GM12892 (cell line): ENCODE measurements around the gene CAMKK1.

Source experiments
- DNase-seq: peaks from one replicate; pipeline ENCODE4 v3.0.0; 2011; ENCODE audit not compliant: insufficient read length
- FAIRE-seq: peaks from 2 replicates; lab custom pipeline; 2011; peaks lifted over from hg19 to GRCh38; lab: Jason Lieb, UNC
- POLR2A ChIP-seq: IDR thresholded peaks from 2 replicates; pipeline ENCODE4 v1.6.1; 2011; ENCODE audit warnings: low read depth, low read length, control low read depth
- POLR2AphosphoS5 ChIP-seq: IDR thresholded peaks from 2 replicates; pipeline ENCODE4 v1.6.1; 2011; ENCODE audit warnings: low read depth, low read length, control low read depth
- TAF1 ChIP-seq: IDR thresholded peaks from 2 replicates; pipeline ENCODE4 v1.6.1; 2011; ENCODE audit warnings: low read depth, mild to moderate bottlenecking, control low read depth, low read length, borderline replicate concordance

Gene CAMKK1

DNA sequence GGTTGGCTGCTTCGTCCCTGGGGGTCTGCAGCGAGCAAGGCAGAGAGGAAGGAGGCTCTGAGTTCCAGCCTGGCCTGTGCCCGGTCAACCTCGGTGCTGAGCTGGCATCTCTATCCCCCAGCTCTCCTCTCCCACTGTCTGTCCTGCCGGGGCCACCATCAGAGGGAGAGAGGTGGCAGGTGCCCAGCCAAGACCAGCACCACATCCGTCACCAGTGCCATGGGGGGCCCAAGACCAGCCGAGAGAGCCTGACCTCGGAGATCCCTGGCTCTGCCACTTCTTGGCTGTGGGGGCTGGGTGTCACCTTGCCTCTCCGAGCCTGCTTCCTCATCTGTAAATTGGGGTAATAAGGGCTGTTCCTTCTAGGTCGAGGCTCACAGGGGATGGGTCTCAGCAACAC lies 24.0 kb upstream of the CAMKK1 start:
- peak; percentile 30 for FAIRE-seq
- TF ChIP-seq POLR2AphosphoS5 = no peak
- no peak for TF ChIP-seq TAF1
- no peak for TF ChIP-seq POLR2A
- DNase-seq = no peak

DNA sequence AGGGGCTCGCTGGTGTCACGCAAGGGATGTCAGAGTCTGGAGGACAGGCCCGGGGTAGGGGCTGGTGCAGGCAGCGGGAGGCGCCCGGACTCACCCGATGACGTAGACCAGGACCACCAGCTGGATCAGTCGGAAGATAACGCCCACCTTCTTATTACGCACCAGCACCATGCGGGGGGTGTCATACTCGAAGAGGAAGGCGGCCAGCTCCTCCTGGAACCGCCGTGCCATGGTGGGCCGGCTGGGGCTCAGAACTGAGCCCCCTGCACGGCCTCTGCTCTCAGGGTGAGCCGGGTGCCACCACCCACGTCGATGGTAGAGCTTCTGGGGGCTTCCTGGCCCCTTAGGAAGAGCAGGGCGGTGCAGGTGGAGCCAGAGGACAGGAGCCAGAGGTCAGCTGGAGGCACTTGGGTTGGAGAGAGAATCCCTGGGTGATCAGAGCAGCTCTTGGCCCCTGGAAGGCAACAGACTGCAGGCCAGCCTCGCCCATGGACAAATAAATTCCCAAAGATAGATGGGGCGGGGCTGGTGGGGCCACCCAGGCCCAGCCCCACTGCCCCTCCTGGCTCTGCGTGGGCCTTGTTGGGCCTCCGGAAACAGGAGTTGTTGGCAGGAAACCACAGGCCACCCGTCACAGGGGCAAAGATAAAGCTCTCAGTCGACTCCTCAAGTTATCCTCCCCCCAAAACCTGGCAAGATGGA lies 23.3 kb upstream of the CAMKK1 start, which contains the start of gene P2RX1:
Gene P2RX1 (minus strand): TSS at position 471 of the 702 bp plus-strand sequence. CDS start 240 bp downstream, at position 231.
- FAIRE-seq (peak; percentile 77), DNase-seq (no peak)
- TF ChIP-seq POLR2AphosphoS5 = no peak
- TF ChIP-seq POLR2A = no peak
- TF ChIP-seq TAF1 = no peak

DNA sequence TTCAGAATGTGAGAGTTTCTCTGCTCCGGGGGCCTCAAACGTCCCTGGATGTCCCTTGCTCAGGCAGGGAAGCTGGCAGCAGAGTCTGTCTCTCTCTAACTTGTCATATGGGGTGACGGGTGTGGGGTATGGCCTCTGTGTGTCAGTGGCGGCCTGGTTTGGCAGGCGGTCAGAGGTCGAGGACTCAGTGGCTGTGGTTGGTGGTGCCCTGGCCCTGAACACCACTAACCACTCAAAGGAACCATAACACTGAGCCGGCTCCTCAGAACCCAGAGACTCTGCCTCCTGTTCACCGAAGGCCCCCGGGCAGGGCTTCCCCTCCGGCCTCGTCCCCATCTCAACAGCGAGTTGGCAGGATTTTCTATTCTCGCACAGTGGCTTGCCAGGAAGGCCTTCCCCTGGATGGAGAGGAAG lies 22.7 kb upstream of the CAMKK1 start:
- FAIRE-seq (peak; percentile 83), DNase-seq (no peak)
- TF ChIP-seq POLR2A (no peak), POLR2AphosphoS5 (no peak), TAF1 (no peak)

DNA sequence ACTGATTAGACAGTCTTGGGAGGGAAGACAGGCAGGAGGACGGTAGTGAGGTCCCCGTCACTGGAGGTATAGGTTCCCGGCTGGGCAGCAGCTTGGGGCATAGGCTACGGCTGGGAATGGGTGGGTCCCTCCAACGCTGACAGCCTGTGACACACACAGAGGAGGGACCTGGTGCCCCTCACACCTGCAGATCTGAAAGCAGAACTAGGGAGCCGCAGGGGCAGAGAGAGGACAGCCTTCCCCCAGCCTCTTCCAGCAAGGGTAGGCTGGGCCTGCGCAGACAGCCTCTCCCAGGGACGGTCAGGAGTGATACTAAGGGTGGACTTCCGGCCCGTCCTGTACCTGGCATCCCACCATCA lies 21.4 kb upstream of the CAMKK1 start:
- TF ChIP-seq TAF1 = no peak

DNA sequence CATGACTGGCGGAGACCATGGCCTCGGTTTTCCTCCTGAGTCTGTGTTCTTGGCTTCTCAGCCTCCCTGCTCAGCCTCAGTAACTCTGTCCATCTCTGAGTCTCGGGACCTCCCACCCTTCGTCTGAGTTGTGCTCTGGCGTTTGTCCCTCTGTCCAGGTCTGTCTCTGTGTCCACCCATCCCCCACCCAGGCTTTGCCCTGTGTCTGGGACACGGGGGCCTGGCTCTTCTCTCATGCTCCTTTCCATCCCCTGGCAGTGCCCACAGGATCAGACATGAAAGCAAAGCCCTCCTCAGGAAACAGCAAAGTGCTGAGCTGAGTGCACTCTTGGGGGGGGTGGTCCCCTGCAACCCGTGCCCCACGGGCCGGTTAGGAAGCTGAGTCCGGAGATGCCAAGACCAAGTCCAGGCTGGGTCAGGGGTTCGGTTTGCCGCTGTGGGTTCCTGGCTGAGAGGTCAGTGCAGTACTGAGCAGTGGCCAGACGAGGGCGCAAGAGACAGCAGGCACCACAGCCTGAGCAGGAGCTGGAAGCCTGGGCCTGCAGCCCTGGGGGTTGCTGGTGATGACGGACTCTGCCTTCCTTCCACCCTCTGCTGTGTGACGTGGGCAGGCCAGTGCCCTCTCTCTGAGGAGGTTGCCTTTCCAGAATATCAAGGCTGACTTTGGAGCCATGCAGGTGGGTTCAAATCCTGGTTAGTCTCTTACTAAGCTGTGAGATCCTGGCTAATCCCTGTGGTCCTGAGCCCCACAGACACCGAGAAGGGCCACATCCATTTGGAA lies 20.9 kb upstream of the CAMKK1 start:
- TF ChIP-seq POLR2A (no peak), TAF1 (no peak), POLR2AphosphoS5 (no peak)
- FAIRE-seq = no peak
- DNase-seq = peak; percentile 86

More for the DNA sequence above, 21.4 kb upstream of the CAMKK1 start:
- DNase-seq (peak; percentile 73), FAIRE-seq (peak; percentile 97)

DNA sequence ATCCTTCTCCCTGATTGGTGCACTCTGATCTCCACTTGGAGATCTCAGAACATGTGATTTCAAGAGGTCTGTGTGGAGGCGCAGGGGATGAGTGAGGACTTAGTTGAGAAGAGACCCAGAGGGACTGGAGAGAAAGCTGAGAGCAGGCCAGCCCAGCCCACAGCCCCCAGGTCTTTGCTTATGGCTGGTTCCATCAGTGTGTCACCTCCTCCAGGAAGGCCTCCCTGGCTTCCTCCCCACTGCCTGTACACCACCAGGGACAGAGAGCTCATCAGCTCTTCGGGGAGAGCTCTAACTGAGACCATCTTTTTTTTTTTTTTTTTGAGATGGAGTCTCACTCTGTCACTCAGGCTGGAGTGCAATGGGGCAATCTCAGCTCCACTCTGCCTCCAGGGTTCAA lies 20.0 kb upstream of the CAMKK1 start:
- no peak for TF ChIP-seq POLR2A
- no peak for TF ChIP-seq POLR2AphosphoS5
- no peak for TF ChIP-seq TAF1
- FAIRE-seq (no peak), DNase-seq (no peak)

DNA sequence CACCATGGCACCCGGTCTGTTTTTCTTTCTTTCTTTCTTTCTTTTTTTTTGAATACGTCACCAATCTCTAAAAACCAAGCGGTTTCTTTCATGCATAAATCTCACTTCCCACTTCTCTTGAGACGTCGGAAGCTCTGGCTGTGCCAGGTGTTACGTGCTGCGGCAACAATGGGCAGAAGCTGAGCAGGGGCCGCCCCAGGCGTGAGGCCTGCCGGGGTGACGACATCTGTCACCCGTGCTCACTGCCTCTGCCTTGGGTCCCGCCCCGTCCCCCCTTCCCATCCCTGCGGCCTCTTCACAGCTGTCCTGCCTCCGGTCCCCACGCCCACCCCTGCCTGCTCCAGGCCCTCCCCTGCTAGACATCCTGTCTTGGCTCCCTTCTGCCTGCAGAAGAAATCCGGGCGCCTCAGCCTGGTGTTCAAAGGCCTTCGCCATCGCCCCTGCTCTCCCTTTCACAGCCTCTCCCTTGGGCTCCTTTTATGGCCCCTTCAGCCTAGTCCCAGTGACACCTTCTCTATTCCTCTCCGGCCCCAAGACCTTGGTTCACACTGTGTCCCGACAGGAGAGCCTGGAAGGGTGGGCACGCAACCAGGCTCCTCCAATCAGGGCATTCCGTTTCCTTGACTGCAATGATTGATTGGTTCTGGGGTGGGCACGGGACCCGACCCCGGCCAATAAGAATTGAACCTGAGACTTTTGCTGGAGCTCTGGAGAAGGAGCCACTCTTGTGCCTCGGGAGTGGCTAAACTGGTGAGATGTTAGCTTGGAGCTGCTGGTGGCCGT lies 18.6 kb upstream of the CAMKK1 start:
- FAIRE-seq (peak; percentile 95), DNase-seq (peak; percentile 80)
- TF ChIP-seq TAF1 (no peak), POLR2A (no peak), POLR2AphosphoS5 (no peak)

DNA sequence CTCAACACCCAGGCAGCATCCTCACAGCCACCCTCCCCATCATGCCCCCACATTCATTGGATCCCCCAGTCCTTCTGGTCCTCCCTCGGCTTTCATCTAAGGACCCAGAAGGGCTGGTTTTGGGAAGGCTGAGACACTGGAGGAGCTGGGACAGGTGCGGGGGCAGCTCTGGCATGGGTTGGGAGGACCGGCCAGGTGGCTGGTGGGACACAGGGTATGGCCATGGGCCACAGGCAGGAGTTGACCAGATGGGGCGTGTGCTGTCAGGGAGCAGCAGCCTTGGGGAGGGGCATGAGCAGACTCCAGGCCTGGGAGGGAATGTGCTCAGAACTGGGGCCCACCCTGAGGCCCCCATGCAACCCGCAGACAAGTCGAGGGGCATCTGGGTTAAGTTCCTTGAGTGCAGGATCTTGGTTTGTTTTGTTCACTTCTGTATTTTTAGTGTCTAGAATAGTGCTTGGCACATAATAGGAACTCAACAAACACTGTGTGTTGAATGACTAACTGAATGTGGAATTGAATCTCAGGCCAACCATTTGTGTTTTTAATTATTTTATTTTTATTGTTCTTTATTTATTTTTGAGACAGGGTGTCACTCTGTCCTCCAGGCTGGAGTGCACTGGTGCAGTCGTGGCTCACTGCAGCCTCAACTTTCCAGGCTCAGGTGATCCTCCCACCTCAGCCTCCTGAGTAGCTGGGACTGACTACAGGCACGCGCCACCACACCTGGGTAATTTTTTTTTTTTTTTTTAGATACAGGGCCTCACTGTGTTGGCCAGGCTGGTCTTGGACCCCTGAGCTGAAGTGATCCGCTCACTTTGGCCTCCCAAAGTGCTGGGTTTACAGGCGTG lies 17.8 kb upstream of the CAMKK1 start:
- FAIRE-seq (no peak), DNase-seq (no peak)
- TF ChIP-seq POLR2A (no peak), POLR2AphosphoS5 (no peak), TAF1 (no peak)

DNA sequence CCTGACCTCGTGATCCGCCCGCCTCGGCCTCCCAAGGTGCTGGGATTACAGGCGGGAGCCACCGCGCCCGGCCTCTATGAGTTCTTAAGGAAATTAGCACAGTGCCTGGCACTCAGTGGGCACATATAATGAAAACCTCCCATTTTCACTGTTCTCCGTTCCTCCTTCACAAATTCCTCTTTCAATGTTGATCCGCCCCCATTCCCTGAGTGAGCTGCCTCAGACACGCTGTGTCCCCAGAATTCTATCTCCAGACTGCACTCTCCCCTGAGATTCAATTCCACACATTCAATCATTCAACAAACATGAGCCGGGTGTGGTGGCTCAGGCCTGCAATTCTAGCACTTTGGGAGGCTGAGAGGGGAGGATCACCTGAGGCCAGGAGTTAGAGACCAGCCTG lies 16.4 kb upstream of the CAMKK1 start:
- FAIRE-seq (no peak), DNase-seq (no peak)
- no peak for TF ChIP-seq TAF1
- no peak for TF ChIP-seq POLR2A
- TF ChIP-seq POLR2AphosphoS5 = no peak

DNA sequence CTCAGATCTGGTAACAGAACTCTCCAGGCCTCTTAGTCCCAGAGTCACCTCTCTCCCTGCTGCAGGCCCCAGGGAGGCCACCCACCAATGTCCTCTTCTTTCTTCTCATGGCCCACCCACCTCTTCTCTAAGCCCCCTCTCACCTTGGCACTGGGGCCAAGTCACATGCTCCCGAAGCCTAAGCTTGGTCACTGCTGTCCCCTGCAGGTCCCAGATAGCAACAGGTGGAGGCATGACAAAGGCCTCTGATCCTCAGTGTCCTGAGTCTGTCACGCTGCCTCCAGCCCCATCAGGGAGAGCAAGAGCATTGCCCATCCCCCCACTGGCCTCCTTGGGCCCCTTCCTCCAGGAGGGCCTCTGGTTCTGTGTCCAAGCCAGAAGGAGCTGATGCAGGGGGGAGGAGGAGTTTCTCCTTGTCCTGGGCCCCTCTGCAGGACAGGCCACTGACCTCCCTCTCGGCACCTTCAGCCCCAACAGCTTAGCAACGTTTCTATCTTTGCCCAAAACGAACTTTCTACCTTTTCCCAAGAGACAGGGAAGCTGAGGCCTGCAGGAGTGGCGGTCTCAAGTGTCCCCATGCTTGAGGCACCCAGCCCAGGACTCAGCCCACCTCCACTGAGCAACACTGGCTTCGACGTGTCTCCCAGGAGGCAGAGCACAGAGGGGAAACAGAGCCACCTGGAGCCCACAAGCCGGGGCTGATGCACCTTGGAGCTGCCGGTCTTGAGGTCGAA lies 14.8 kb upstream of the CAMKK1 start:
- FAIRE-seq = no peak
- no peak for DNase-seq
- TF ChIP-seq TAF1 (no peak), POLR2A (no peak), POLR2AphosphoS5 (no peak)
